IMR-90 (cell line): ENCODE data around the gene OGFOD3. TPM values are rescaled to one million over a fixed set of nuclear protein-coding genes. Genes with fewer than 3 reads are reported as not detected.

Experiments
- ATAC-seq: fragments of 200-7000 bp; cut with Tn5 transposase; 2 replicates; pipeline ENCODE4 v1.9.1; 2020; ENCODE audit warnings: low read depth, mild to moderate bottlenecking, moderate library complexity
- BruUV-seq: library from RNA; stranded (reverse); fragments of 400-500 nt; replicated peaks from 2 replicates; lab custom pipeline; 2021; lab: Mats Ljungman, UMichigan
- CTCF ChIA-PET: fragments of 300-600 bp; formaldehyde crosslinking; extraction: SDS; loops from one replicate; lab custom pipeline; 2021; ENCODE audit warnings: antibody characterized with exemption; lab: Yijun Ruan, JAX
- POLR2A ChIA-PET: fragments of 300-600 bp; sonication (Branson Sonifier 250); formaldehyde crosslinking; loops from one replicate; lab custom pipeline; 2022; ENCODE audit warnings: antibody characterized with exemption; ENCODE audit not compliant: unreplicated experiment; lab: Charles Lee
- DNase-seq: peaks from one replicate; pipeline ENCODE4 v3.0.0; 2013
- H2AFZ ChIP-seq: replicated peaks from 2 replicates; pipeline ENCODE3; 2013; ENCODE audit warnings: low read length, mild to moderate bottlenecking; ENCODE audit not compliant: poor library complexity
- H2AK5ac ChIP-seq: 2 replicates; pipeline ENCODE4 v1.6.1; 2013; ENCODE audit warnings: low read depth, low read length, inconsistent platforms
- H2AK9ac ChIP-seq: replicated peaks from 2 replicates; pipeline ENCODE3; 2013; ENCODE audit warnings: mild to moderate bottlenecking, low read depth, low read length, moderate library complexity; ENCODE audit not compliant: poor library complexity
- H2BK120ac ChIP-seq: 2 replicates; pipeline ENCODE4 v1.6.1; 2013; ENCODE audit warnings: low read depth, low read length, inconsistent platforms
- H2BK15ac ChIP-seq: 3 replicates; pipeline ENCODE4 v1.6.1; 2013; ENCODE audit warnings: low read depth, low read length, inconsistent platforms
- H2BK20ac ChIP-seq: 2 replicates; pipeline ENCODE4 v1.6.1; 2013; ENCODE audit warnings: low read depth, mild to moderate bottlenecking, inconsistent platforms, low read length, moderate library complexity
- H2BK5ac ChIP-seq: 2 replicates; pipeline ENCODE4 v1.6.1; 2013; ENCODE audit warnings: mild to moderate bottlenecking, low read depth, low read length, inconsistent platforms; ENCODE audit not compliant: poor library complexity, severe bottlenecking
- H3K14ac ChIP-seq: replicated peaks from 2 replicates; pipeline ENCODE4 v1.6.1; 2013; ENCODE audit warnings: low read depth, low read length, inconsistent platforms
- H3K18ac ChIP-seq: 2 replicates; pipeline ENCODE4 v1.6.1; 2013; ENCODE audit warnings: low read depth, low read length, control low read depth
- H3K23ac ChIP-seq: 2 replicates; pipeline ENCODE4 v1.6.1; 2013; ENCODE audit warnings: low read depth, low read length, inconsistent platforms
- H3K27ac ChIP-seq: 2 replicates; pipeline ENCODE4 v1.5.1; 2013; ENCODE audit warnings: mild to moderate bottlenecking, control low read depth, low read length; ENCODE audit not compliant: insufficient read depth
- H3K27me3 ChIP-seq: 2 replicates; pipeline ENCODE4 v1.6.1; 2013; ENCODE audit warnings: low read length; ENCODE audit not compliant: control insufficient read depth, insufficient read depth
- H3K36me3 ChIP-seq: 2 replicates; pipeline ENCODE4 v1.6.1; 2013; ENCODE audit warnings: low read length, mixed read lengths; ENCODE audit not compliant: control insufficient read depth, insufficient read depth
- H3K4ac ChIP-seq: 2 replicates; pipeline ENCODE4 v1.6.1; 2013; ENCODE audit warnings: low read depth, low read length, inconsistent platforms
- H3K4me1 ChIP-seq: 2 replicates; pipeline ENCODE4 v1.6.1; 2013; ENCODE audit warnings: low read length, mixed read lengths; ENCODE audit not compliant: control insufficient read depth, insufficient read depth
- H3K4me2 ChIP-seq: 2 replicates; pipeline ENCODE4 v1.6.1; 2013; ENCODE audit warnings: low read depth, mild to moderate bottlenecking, control low read depth, low read length, moderate library complexity
- H3K4me3 ChIP-seq: 2 replicates; pipeline ENCODE4 v1.5.1; 2013; ENCODE audit warnings: low read depth, mild to moderate bottlenecking, control low read depth, low read length, moderate library complexity; ENCODE audit not compliant: insufficient read depth
- H3K56ac ChIP-seq: 2 replicates; pipeline ENCODE4 v1.6.1; 2013; ENCODE audit warnings: low read length, inconsistent platforms; ENCODE audit not compliant: insufficient read depth; ENCODE audit errors: extremely low read depth
- H3K79me1 ChIP-seq, 2 experiments: 2 replicates each; pipeline ENCODE4 v1.6.1; 2013; ENCODE audit warnings: low read length in 2 of 2, inconsistent platforms in 1 of 2, low read depth in 1 of 2
- H3K9ac ChIP-seq: 2 replicates; pipeline ENCODE4 v1.6.1; 2013; ENCODE audit warnings: low read depth, low read length, control low read depth
- H3K9me1 ChIP-seq: 2 replicates; pipeline ENCODE4 v1.6.1; 2013; ENCODE audit warnings: low read length, inconsistent platforms; ENCODE audit not compliant: insufficient read depth
- H3K9me3 ChIP-seq: 2 replicates; pipeline ENCODE4 v1.6.1; 2013; ENCODE audit warnings: low read length; ENCODE audit not compliant: control insufficient read depth, insufficient read depth
- H4K20me1 ChIP-seq: 2 replicates; pipeline ENCODE4 v1.6.1; 2013; ENCODE audit warnings: low read length, inconsistent platforms; ENCODE audit not compliant: insufficient read depth
- H4K5ac ChIP-seq: 2 replicates; pipeline ENCODE4 v1.6.1; 2013; ENCODE audit warnings: mild to moderate bottlenecking, low read depth, low read length, control low read depth
- H4K8ac ChIP-seq, 2 experiments: 2 replicates each; pipeline ENCODE4 v1.6.1; 2013; ENCODE audit warnings: low read depth in 2 of 2, low read length in 2 of 2, control low read depth in 1 of 2, inconsistent platforms in 1 of 2
- H4K91ac ChIP-seq: 2 replicates; pipeline ENCODE4 v1.6.1; 2013; ENCODE audit warnings: low read depth, low read length, inconsistent platforms; ENCODE audit not compliant: insufficient read depth
- MAFK ChIP-seq: IDR thresholded peaks from 2 replicates; pipeline ENCODE4 v1.6.1; 2012; ENCODE audit warnings: low read depth, low read length, improper control_type of control experiment
- POLR2A ChIP-seq: IDR thresholded peaks from 2 replicates; pipeline ENCODE4 v1.6.1; 2012; ENCODE audit warnings: mild to moderate bottlenecking, low read depth, low read length
- RFX5 ChIP-seq: IDR thresholded peaks from 2 replicates; pipeline ENCODE4 v1.8.0; 2012; ENCODE audit warnings: low read depth, mild to moderate bottlenecking, low read length, moderate library complexity
- WGBS, 2 experiments: methylation state at CpG; one replicate each; pipeline versions ENCODE4 v1.1.5 to v1.1.7; 2013; ENCODE audit warnings: missing lambda C conversion rate in 2 of 2; ENCODE audit not compliant: insufficient read length in 1 of 2; ENCODE audit errors: extremely low coverage in 2 of 2; 5-methylcytosine and 5-hydroxymethylcytosine counted together
- dilution Hi-C: fragments of 300-500 bp; cut with HindIII; formaldehyde crosslinking; loops from one replicate; pipeline ENCODE4 v1.14.3; 2018; ENCODE audit warnings: low sequenced_read_pairs; ENCODE audit not compliant: unreplicated experiment
- in situ Hi-C: fragments of 300-500 bp; cut with MboI; formaldehyde crosslinking; loops from 3 replicates; pipeline ENCODE4 v1.14.3; 2019; ENCODE audit warnings: low sequenced_read_pairs, inconsistent platforms, mixed read lengths
- intact Hi-C: fragments of 100-400 bp; cut with micrococcal nuclease; formaldehyde crosslinking; loops from 2 replicates; pipeline ENCODE4 v1.10.0; 2022
- polyA plus RNA-seq, 3 experiments: library from polyadenylated mRNA; depleted of rRNA; stranded (reverse); fragments of >200 nt; gene quantifications; 2 replicates each; pipeline ENCODE4 v1.2.3, GENCODE V29; 2012; ENCODE audit warnings: low replicate concordance in 1 of 3
- total RNA-seq: library from RNA; depleted of rRNA; stranded (reverse); fragments of >200 nt; gene quantifications from 2 replicates; pipeline ENCODE4 v1.2.3, GENCODE V29; 2012
- TF ChIP-seq, protein P1 (sequence below): fragments of 150-350 bp; IDR thresholded peaks from 2 replicates; pipeline ENCODE4 v1.6.1; 2017; ENCODE audit warnings: mild to moderate bottlenecking, antibody characterized with exemption, low read length, low read depth

Gene OGFOD3
- total and polyA plus RNA-seq, 2 of the 4 experiments (the other 2 are of a cell fraction): 25.3 to 33.4 TPM

DNA sequence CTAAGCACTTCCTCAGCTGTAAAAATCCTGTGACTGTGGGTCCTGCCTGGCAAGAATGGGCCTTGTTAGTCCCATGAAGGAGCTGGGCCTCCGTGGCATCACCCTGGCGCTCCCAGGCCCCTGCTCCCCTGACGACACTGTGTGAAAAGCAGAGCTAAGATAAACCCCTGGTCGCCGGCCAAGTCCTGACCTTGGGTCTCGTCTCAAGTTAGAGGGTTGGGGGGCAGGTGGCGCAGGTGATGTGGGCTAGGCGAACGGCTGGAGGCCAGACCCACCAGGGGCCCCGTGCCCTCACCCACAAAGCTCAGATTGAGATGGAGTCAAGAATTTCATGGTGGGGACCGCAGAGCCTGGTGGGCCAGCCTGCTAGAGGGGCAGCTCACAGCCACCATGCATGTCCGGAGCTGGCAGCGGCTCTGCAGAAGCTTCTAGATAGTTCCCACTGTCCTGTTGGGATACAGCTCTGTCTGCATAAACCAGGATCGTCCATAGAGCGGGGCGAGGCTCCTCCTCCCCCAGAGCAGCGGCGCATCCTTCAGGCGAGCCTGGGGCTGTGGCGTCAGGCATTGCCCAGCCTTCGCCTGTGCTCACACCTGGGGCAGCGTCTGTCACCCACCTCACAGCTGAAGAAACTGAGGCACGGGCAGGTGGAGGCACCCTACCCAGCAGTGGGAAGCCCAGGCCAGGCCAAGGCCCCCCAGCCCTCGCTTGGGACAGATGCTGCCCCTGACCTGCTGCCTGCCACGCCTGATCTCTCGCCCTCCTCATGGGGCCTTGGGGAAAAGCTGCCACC, 20.2 kb upstream of the OGFOD3 start:
- Histone ChIP-seq H3K4me2 (no peak overlapping the region), H3K56ac (no peak overlapping the region), H4K20me1 (peaks cover 13% of the 10 kb centered on the region; the same call in 1 of the 2 replicates), H2AK5ac (no peak overlapping the region), H3K27ac (no peak overlapping the region), H3K23ac (no peak overlapping the region), H2AK9ac (no peak overlapping the region), H4K91ac (no peak overlapping the region), H3K4me3 (no peak overlapping the region), H3K36me3 (peaks cover 22% of the 10 kb centered on the region), H2BK120ac (no peak overlapping the region), H2BK5ac (no peak overlapping the region), H2BK20ac (no peak overlapping the region), H3K9me1 (no peaks in the 10 kb centered on the region; the same call in 1 of the 2 replicates), H2BK15ac (no peak overlapping the region), H3K27me3 (no peaks in the 10 kb centered on the region), H3K4ac (no peak overlapping the region), H3K9ac (no peak overlapping the region), H4K5ac (no peak overlapping the region), H3K18ac (no peak overlapping the region), H3K9me3 (no peaks in the 10 kb centered on the region), H4K8ac (no peak overlapping the region), H3K4me1 (peaks cover 3% of the 10 kb centered on the region), H3K14ac (no peak overlapping the region), H3K79me1 (no peaks in the 10 kb centered on the region), H2AFZ (no peak overlapping the region)
- no peak for ATAC-seq
- POLR2A ChIA-PET: no interaction called here
- intact Hi-C loops (no loop called here), dilution Hi-C loops (no loop called here), in situ Hi-C loops (no loop called here)
- CTCF ChIA-PET: no interaction called here
- WGBS, 2 experiments: 91% methylated on average over 7 of the region's 26 CpGs; no CpG with 5 or more reads in 1 of the 2 experiments
- no TSS peak for BruUV-seq
- no peak for DNase-seq
- no peak for TF ChIP-seq POLR2A
- TF ChIP-seq MAFK: no peak
- TF ChIP-seq, protein P1, sequence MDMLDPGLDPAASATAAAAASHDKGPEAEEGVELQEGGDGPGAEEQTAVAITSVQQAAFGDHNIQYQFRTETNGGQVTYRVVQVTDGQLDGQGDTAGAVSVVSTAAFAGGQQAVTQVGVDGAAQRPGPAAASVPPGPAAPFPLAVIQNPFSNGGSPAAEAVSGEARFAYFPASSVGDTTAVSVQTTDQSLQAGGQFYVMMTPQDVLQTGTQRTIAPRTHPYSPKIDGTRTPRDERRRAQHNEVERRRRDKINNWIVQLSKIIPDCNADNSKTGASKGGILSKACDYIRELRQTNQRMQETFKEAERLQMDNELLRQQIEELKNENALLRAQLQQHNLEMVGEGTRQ: no peak
- no peak for TF ChIP-seq RFX5
